ENCODE measurements around the gene GLYR1. TPM values are rescaled to one million over a fixed set of nuclear protein-coding genes. Genes with fewer than 3 reads are reported as not detected.
A peak's percentile ranks its signal among the peaks of the same experiment; 100 is the strongest.

The GLYR1 gene
- polyA plus RNA-seq, 1 donor (not counting 4 experiments of a cell fraction or from before 2014, with no cell fraction given) = 42.6 TPM

- Histone ChIP-seq H3K9me1 (ENCODE audit: control insufficient read depth, extremely low read depth, insufficient read depth, low read length) (no peaks in the 10 kb centered on the region), H2AFZ (ENCODE audit: control insufficient read depth, low read length) (no peak overlapping the region), H3K27ac (ENCODE audit: control insufficient read depth, insufficient read depth, low read length) (no peak overlapping the region), H3K4me3 (ENCODE audit: control insufficient read depth in 2 of 3, extremely low read depth in 1 of 3, insufficient read depth in 2 of 3, low read depth in 1 of 3, low read length in 3 of 3) (no peak overlapping the region), H3K79me2 (ENCODE audit: control insufficient read depth, insufficient read depth, low read length) (peaks cover 35% of the 10 kb centered on the region), H3K36me3 (ENCODE audit: control insufficient read depth in 2 of 2, extremely low read depth in 1 of 2, insufficient read depth in 2 of 2, low read length in 2 of 2) (peaks cover 42 to 50% of the 10 kb centered on the region in 2 experiments), H4K20me1 (ENCODE audit: control insufficient read depth, extremely low read depth, insufficient read depth, low read length) (peaks cover 3% of the 10 kb centered on the region), H3K9ac (ENCODE audit: control insufficient read depth, extremely low read depth, insufficient read depth, low read length) (no peak overlapping the region), H3K4me1 (ENCODE audit: control insufficient read depth, extremely low read depth, insufficient read depth, low read length) (peaks cover 14% of the 10 kb centered on the region), H3K9me3 (ENCODE audit: control insufficient read depth, low read depth, low read length) (no peaks in the 10 kb centered on the region), H3K4me2 (ENCODE audit: control insufficient read depth, extremely low read depth, insufficient read depth, low read depth, low read length) (no peak overlapping the region), H3K27me3 (ENCODE audit: control insufficient read depth, extremely low read depth, insufficient read depth, low read length) (no peaks in the 10 kb centered on the region)
- TF ChIP-seq EZH2 (IDR thresholded peaks at IDR 0.05; ENCODE audit: low read length) = no peak
- TF ChIP-seq CTCF (optimal IDR thresholded peaks at IDR 0.05 in 1 of 3, IDR thresholded peaks at IDR 0.05 in 1 of 3, conservative IDR thresholded peaks at IDR 0.05 in 1 of 3; ENCODE audit: extremely low read depth in 1 of 3, insufficient read depth in 2 of 3, low read length in 3 of 3) = no peak
- dilution Hi-C loops (cut with MboI; ENCODE audit: extremely low pct_ligation_motif_present, low sequenced_read_pairs) = no loop called here
- FAIRE-seq (no peak), DNase-seq (ENCODE audit: low read depth, low spot score) (no peak)
Measured at GRCh38 chr16:4870138-4870671, 23.1 kb upstream of the GLYR1 start.

- TF ChIP-seq EZH2 (IDR thresholded peaks at IDR 0.05; ENCODE audit: low read length) (no peak), CTCF (optimal IDR thresholded peaks at IDR 0.05 in 1 of 3, IDR thresholded peaks at IDR 0.05 in 1 of 3, conservative IDR thresholded peaks at IDR 0.05 in 1 of 3; ENCODE audit: extremely low read depth in 1 of 3, insufficient read depth in 2 of 3, low read length in 3 of 3) (no peak)
- Histone ChIP-seq H3K9me1 (ENCODE audit: control insufficient read depth, extremely low read depth, insufficient read depth, low read length) (no peaks in the 10 kb centered on the region), H3K4me1 (ENCODE audit: control insufficient read depth, extremely low read depth, insufficient read depth, low read length) (peaks cover 14% of the 10 kb centered on the region), H3K9me3 (ENCODE audit: control insufficient read depth, low read depth, low read length) (no peaks in the 10 kb centered on the region), H3K4me2 (ENCODE audit: control insufficient read depth, extremely low read depth, insufficient read depth, low read depth, low read length) (no peak overlapping the region), H3K9ac (ENCODE audit: control insufficient read depth, extremely low read depth, insufficient read depth, low read length) (no peak overlapping the region), H3K79me2 (ENCODE audit: control insufficient read depth, insufficient read depth, low read length) (peaks cover 43% of the 10 kb centered on the region), H4K20me1 (ENCODE audit: control insufficient read depth, extremely low read depth, insufficient read depth, low read length) (peaks cover 3% of the 10 kb centered on the region), H3K36me3 (ENCODE audit: control insufficient read depth in 2 of 2, extremely low read depth in 1 of 2, insufficient read depth in 2 of 2, low read length in 2 of 2) (peaks cover 32 to 41% of the 10 kb centered on the region in 2 experiments), H2AFZ (ENCODE audit: control insufficient read depth, low read length) (no peak overlapping the region), H3K27me3 (ENCODE audit: control insufficient read depth, extremely low read depth, insufficient read depth, low read length) (no peaks in the 10 kb centered on the region), H3K4me3 (ENCODE audit: control insufficient read depth in 2 of 3, extremely low read depth in 1 of 3, insufficient read depth in 2 of 3, low read depth in 1 of 3, low read length in 3 of 3) (no peak overlapping the region), H3K27ac (ENCODE audit: control insufficient read depth, insufficient read depth, low read length) (peak overlapping the region; percentile 1)
- FAIRE-seq (peak; percentile 77), DNase-seq (ENCODE audit: low read depth, low spot score) (no peak)
- dilution Hi-C loops (cut with MboI; ENCODE audit: extremely low pct_ligation_motif_present, low sequenced_read_pairs) = no loop called here
Measured at GRCh38 chr16:4869147-4869805, 22.2 kb upstream of the GLYR1 start.
